HG03045 (cell line): ENCODE data around the gene ALPI.
"Not testable (repeated sequence)": the region's sequence is repeated elsewhere in the genome, so short reads cannot be mapped to it uniquely, and the experiment has no call there.

ENCODE experiments used
- ATAC-seq: cut with Tn5 transposase; IDR thresholded peaks from one replicate; pipeline ENCODE4 v1.9.1; 2021; ENCODE audit warnings: mild to moderate bottlenecking, moderate library complexity; ENCODE audit not compliant: unreplicated experiment

Gene ALPI

GRCh38 chr2:232420463-232421188 lies 35.3 kb upstream of the ALPI start:
- no peak for ATAC-seq

DNA sequence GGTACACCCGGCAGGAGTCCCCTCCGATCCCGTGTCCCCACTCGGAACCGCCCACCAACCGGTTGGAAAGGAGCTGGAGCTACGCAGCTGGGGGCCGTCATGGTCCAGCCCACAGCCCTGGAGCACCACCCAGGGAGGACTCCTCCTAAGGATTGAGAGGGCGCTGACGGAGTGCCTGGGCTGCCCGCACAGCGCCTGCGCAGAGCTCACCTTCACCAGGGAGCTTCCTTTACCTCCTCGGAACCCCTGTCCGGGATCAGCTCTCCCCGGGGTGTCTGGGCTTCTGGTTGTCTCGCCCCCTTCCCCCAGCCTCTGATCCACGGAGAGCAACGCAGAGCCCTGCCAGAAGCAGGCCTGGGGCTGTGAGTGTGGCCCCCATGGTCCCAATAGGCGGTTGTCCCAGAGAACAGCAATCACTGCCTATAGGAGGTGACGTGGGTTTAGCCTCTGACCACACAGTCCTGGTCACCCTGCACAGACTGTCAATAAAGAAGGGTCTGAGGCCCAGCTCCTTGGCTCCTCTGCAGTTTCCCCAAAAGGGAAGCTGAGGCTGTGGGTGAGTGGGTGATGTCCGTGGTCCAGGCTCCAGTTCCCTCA lies 34.7 kb upstream of the ALPI start:
- no peak for ATAC-seq

GRCh38 chr2:232422051-232422450 lies 33.9 kb upstream of the ALPI start:
- no peak for ATAC-seq

GRCh38 chr2:232422996-232423395 lies 33.0 kb upstream of the ALPI start:
- ATAC-seq, result not testable (repeated sequence)

DNA sequence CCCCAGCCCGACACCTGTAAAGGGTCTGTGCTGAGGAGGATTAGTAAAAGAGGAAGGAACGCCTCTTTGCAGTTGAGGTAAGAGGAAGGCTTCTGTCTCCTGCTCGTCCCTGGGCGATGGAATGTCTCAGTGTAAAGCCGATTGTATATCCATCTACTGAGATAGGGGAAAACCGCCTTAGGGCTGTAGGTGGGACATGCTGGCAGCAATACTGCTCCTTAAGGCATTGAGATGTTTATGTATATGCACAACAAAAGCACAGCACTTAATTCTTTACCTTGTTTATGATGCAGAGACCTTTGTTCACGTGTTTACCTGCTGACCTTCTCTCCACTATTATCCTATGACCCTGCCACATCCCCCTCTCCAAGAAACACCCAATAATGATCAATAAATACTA lies 32.5 kb upstream of the ALPI start:
- ATAC-seq, result not testable (repeated sequence)

- no peak for ATAC-seq
Observed at GRCh38 chr2:232431705-232432590, 24.0 kb upstream of the ALPI start.

DNA sequence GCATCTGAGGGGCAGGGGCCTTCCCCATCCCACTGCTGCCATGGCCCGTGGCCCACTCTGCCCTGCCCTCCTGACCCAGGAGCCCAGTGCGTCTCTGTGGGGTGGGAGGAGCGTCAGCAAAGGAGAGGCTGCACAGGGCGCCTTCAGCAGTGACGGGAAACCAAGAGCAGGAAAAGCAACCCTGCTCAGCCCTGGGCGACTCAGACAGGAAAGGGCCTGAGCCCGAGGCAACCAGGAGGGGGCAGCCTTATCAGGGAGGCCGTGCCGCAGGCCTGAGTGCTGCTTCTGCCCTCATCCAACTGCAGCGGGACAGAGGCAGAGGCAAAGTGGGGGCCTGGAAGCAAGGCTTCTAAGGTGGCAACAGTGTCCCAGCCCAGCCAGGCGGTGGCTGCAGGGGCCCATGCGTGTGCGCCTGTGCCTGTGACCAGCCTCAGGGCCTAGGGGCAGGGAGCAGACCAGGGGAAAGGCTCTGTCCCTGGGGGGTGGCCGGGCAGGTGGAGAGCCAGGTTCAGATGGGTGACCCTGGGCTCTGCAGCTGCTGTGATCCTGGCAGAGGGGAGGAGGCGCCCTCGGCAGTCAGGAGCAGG lies 23.3 kb upstream of the ALPI start:
- no peak for ATAC-seq

DNA sequence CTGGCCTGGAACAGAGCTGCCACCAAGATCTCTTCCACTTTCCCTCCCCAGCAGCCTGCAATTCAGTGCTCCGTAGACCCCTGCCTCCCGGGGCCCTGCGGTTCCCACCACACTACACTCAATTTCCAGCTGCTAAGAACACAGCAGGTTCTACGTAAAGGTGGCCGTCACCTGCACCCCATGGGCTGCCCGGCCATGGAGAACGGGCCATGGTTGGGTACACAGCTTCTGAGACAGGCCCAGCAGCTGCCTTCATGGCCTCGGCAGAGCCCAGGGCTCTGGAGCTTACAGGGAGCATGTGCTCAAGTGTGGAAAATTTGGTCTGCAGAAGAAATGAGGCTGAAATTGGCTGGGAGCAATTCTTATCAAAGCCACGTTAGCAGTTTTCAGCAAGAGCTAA lies 22.3 kb upstream of the ALPI start:
- ATAC-seq, result not testable (repeated sequence)

- no peak for ATAC-seq
Observed at GRCh38 chr2:232434091-232434490, 21.9 kb upstream of the ALPI start.

GRCh38 chr2:232434563-232435374 lies 21.2 kb upstream of the ALPI start:
- no peak for ATAC-seq

GRCh38 chr2:232435375-232435648 lies 20.6 kb upstream of the ALPI start:
- ATAC-seq, result no peak

DNA sequence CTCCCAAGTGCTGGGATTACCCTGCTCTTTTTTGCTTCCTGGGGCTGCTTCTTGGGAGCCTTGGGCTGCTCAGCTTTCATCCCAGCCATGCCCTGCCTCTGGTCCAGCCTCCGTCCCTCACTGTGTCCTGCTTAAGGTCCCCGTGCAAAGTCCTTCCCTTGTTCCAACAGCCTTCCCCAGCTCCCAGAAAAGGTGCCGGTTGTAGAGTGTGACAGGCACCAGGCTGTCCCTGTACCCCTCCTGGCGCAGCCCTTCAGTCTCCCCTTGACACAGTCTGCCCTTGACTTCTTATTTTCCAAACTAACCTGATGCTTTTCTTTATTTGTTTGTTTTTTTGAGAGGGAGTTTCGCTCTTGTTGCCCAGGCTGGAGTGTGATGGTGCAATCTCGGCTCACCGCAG lies 20.1 kb upstream of the ALPI start:
- no peak for ATAC-seq

DNA sequence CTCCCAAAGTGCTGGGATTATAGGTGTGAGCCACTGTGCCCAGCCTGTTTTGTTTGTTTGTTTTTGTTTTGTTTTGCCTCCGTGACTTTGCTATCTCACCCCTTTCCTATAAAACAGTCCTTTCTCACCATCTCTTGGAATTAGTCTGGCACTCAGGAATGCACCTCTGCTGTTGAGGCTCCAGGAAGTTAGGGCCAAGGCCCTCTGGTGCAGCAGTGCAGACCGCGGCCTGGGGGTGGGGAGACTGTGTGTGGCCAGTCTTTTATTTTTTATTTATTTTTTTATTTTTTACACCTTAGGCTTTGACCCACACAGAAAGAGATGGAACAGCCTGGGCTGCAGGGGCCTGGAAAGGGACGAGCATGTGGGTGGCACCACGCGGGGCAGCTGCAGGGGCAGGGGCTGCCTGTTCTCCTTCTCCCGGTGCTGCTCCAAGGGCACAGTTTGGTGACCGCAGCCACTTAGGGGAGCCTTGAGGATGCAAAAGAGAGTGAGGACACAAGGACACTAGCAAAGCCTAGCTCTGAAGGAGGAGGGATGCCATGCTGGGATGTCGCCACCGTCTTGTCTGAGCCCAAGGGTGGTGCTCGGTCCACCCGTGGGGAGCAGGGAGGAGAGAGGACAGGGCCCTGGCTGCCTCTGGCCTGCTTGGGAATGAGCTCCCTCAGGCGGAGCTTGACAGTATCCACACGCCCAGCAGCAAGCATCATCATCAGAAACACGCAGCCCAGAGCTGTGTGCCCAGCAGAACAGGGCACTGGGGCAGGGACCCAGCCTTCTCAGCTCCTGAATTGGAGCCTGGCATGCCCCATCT lies 19.4 kb upstream of the ALPI start:
- ATAC-seq, result no peak

DNA sequence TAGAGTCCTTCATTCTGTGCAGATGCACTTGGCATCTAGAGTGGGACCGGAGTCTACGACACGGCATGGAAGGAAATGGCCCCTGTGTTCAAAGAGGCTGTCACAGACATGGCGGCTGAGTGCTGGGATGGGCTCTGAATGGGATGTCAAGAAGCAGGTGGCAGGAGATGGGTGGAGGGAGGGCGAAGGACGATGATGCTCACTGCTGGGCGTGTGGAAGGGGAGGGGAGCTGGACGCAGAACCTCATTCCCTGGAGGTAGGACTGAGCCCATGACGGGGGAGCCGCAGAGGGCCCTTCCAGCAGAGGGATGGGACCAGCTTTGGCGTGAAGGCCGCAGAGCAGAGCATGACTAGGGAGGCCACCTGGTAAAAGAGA lies 18.8 kb upstream of the ALPI start:
- ATAC-seq, result no peak

DNA sequence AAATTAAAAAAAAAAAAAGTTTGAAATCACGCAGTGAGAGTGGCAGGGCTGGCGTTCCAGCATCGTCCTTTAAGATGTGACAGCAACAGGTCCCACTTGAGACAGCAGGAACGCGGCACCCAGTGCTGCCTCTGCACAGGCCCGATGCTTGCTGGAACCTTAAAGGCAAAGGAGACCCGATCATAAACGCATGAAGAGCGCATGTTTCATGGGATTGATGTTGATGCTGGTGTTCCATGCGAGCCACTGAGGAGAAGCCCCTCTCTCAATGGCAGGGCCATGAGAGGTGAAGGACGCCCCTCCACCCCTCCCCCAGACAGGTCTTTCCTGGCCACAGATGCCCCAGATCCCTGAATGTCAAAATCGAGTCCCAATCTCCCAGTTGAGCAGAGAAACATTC lies 17.9 kb upstream of the ALPI start:
- no peak for ATAC-seq

GRCh38 chr2:232438951-232439757 lies 16.8 kb upstream of the ALPI start:
- ATAC-seq, result no peak

DNA sequence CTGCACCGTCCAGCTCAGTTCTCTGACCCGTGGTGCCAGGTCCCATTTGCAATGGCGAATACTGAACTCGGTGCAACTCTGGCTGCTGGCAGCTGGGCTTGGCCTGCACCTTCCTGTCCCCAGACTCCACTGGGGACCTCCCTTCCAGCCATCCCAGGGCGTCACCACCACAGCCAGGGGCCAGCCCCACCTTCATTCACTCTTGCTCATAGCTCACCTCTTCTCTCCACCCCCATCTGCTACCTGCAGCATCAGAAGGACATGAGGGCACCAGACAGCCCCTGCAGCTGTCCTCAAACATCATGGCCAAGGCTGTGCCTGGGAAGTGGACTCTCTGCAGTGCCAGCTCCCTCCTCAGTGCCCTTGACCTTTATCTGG lies 16.2 kb upstream of the ALPI start:
- no peak for ATAC-seq

DNA sequence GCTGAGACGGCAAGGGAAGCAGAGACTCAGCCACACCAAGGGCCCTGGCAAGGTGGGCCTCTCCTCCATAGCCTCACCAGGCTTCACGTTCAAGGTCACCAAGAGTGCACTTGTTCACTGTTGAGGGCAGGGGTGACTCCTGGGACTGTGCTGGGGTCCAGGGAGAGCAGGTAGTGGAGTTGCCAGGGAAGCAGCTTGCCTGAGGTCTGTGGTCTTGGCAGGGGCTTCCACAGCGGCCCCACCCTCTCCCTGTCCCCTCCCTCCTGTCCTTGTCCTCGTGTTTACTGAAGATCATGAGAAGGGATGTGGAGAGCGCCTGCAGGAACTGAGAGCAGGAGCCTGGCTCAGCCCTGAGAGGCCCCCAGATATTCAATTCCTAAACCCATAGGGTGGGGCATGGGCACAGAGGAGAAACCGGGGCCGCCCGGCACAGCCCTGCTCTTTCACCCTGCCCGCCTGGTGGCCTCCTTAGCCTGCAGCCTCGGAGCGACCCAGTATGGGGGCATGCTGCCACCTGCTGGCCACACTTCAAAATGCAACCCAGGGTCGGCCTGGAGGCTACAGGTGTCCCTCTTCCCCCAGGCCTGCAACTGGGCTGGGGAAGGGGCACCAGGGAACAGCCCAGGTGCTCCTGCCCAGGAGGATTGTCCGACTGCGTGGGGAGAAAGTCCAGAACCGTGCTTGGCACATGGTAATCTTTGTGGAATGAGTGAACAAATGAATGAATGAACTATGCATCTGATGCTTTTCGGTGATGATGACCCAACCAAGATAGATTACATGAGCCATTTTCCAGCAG lies 15.5 kb upstream of the ALPI start:
- ATAC-seq, result peak; percentile 63
